ENCODE results near the gene ZNF625.
A peak's percentile ranks its signal among the peaks of the same experiment; 100 is the strongest.

Gene ZNF625

DNA sequence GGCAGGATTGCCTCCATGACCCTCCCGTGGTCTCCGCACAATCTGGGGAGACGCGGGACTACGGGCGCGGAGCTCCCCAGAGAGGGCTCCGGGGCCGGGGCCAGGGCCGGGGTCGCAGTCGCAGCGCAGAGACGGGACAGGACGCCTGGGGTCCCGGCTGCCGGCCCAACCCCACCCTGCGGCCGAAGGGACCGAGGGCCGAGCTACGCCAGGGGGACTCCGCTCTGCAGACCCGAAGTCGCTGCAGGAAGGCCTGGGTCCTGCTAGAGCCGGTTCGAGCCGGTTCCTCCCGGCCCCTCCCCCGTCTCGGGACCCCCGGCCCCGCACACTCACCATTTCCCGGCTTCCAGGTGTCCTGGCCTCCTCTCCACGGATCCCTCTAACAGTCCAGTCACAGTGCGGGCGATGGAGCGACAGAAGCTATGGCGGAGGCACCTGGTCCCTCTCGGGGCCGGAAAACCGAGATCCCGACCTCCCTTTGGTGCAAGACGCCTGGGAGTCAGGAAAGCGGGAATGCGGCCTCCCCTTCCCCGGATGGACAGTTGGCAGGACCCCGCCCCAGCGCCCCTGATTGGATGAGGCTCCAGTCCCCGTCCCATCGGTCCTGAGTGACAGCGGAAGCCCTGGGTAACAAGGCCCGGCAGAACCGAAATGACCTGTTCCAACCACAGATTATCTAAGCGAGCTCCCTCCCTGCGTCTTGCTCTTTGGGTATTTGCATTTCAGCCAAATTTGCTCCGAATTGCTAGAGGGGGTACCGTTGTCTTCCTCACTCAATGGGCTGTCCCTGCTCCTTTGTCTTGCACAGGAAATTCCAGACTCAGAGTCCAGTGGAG, at the start of gene ZNF625:
Gene ZNF625 (minus strand): TSS at position 512 of the 836 bp plus-strand sequence. CDS start 176 bp downstream, at position 336.
- DNase-seq: peak; percentile 91

DNA sequence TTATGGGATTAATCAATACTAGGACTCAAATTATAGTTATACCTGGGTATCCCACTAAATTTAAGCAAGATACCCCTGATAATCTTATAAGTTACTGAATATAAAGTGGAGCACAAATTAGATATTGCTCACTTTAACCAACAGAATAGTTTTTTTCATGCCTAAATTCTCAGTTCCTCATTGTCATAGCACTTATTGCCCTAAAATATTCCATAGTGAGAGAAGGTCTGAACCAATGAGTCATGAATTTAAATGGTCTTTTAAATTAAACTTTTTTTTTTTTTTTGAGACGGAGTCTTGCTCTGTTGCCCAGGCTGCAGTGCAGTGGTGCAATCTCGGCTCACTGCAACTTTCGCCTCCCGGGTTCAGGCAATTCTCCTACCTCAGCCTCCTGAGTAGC, 48.8 kb upstream of the ZNF625 start:
- DNase-seq: no peak

DNA sequence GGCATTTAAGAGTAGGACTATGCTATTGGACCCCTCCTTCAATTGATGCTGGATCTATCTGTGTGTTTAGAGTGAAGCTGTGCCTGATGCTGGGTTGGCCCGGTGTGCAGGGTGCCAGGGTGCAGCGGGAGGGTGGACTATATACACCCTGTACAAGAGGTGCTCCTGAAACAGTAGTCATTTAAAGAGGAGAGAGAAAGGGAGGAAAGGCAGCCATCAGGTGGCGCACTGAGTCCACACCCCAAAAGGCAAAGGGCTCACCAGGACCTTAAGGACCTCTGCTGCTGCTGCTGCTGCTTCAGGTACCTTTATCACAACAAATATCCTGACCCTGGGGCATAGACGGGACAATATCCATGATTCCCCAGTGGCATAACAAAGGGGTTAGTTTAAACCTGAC, 45.7 kb upstream of the ZNF625 start:
- no peak for DNase-seq

DNA sequence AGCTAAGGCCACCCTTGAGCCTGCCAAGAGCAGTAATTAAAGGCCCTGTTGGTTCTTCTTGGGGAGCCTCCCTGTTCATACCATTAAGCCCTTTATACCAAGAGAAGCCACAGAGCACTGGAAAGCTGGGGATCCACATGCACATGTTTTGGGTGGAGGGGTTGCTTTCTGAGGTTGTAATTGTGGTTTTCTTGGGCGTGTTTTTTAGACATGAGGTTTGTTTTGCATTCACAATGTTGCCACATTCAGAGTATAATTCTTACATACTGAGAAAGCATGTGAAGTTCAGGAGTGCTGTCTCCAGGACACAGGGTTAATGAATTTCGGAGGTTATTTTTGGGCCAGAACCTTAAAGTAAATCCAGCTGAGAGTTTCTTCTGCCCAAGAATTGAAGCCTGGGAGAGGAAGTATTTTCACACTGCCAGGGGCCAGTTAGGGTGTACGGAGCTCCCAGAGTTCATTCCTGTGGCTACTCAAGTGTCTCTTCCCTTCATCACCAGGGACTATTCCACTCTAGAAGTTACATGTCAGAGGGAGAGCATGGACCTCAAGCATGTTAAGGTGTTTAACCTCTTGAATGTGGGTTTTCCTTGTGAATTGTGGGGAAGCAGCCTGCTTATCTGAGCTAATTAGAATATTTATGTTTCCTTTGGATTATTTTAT, 43.4 kb upstream of the ZNF625 start:
- no peak for DNase-seq

DNA sequence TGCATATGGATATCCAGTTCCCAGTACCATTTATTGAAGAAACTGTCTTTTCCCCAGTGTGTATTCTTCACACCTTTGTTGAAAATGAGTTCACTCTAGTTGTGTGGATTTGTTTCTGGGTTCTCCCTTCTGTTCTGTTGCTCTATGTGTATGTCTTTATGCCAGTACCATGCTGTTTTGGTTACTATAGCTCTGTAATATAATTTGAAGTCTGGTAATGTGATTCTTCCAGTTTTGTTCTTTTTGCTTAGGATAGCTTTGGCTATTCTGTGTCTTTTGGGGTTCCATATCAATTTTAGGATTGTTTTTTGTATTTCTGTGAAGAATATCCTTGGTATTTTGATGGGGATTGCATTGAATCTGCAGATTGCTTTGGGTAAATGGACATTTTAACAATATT, 41.6 kb upstream of the ZNF625 start:
- DNase-seq: no peak

DNA sequence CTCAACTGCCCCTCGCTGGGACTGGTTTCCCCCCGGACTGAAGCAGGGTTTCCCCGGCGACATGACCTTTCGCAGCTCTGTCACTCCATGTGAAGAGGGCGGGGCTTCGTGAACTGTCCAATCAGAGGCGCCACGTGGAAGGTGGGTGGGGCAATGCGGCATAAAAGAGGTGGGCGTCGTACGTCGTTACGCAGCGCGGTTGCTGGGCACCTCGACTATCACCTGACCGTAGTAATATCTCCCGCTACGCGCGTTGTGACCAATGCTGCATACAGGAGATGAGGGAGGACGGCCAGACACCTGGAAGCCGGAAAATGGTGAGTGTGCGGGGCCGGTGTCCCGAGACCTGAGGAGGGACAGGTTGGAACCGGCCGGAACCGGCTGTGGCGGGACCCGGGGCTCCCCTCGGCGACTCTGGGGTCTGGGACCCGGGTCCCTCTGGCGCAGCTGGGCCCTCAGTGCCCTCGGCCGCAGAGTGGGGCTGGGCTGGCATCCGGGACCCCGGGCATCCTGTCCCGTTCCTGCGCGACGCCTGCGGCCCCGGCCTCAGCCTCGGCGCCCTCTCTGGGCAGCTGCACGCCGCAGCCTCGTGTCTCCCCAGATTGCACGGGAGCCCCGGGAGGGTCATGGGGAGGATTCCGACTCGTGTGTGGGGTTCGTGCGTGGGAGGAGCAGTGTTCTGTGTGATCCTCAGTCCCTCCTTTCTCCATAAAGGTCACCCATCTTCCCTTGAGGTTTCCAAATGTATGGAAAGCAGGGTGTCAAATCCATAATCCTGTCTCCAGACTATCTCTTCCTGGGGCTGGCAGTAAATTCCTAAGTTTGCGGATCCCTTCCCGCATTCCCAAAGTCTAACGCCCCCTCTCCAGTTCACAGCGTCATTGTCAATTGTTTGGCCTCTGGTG, 38.5 kb upstream of the ZNF625 start:
- DNase-seq: no peak

DNA sequence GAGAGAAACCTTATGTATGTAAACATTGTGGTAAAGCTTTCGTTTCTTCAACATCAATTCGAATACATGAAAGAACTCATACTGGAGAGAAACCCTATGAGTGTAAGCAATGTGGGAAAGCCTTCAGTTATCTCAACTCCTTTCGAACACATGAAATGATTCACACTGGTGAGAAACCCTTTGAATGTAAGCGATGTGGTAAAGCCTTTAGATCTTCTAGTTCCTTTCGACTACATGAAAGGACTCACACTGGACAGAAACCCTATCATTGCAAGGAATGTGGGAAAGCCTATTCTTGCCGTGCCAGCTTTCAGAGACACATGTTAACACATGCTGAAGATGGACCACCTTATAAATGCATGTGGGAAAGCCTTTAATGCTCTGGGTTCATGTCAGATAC, 31.1 kb upstream of the ZNF625 start:
- no peak for DNase-seq

DNA sequence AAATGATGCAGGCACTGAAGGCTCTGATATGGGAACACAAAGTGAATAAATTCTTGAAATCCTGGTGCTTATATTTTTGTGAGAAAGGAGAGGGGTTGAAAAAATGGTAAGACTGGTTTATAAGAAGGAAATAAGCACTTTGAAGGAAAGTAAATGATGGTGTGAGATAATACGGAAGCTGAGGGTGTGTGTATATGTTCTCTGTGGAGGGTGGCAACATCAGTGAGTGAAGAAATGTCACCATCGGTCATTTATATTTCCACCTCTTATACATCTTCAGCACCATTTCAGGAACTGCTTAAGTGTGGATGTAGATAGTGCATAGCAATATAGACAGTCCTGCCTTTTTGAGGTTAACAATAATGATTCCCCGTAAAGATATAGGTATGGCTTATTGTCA, 23.8 kb upstream of the ZNF625 start:
- DNase-seq: no peak

DNA sequence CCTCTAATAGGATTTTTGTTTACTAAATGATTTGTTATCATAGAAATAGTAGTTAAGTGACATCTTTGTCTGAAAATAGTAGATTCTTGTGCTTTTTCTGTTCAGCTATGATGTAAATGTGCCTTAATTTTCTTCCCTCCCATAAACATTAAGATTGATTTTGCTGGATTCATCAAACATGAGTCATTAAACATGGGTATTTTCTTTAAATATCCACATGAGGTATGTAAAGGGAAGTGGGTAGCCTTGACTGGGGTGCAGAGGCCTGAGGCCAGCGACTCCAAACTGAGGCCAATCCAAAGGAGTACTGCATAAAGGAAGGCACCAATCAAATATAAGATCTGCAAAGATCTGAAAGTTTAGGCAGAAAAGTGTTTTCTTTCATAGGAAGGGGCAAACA, 10.1 kb upstream of the ZNF625 start:
- no peak for DNase-seq

DNA sequence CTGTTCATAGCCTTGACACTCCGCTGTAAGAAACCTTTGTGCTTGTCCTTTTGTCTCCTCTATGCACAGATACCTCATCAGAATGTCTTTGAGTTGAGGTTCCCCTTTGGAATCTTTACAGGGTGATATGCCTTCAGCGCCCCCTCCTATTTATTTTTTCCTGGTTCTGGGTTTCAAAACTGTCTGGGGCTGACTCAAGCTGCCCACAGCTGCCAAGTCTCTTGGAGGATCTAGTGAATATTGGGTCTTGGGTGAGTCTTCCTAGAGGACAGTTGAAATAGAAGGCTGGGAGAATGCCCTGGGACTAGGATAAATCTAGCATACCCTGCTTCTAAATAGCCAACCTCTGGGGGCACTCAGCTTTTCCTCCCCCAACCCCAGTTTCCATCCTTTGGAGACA, 7.3 kb upstream of the ZNF625 start:
- no peak for DNase-seq

DNA sequence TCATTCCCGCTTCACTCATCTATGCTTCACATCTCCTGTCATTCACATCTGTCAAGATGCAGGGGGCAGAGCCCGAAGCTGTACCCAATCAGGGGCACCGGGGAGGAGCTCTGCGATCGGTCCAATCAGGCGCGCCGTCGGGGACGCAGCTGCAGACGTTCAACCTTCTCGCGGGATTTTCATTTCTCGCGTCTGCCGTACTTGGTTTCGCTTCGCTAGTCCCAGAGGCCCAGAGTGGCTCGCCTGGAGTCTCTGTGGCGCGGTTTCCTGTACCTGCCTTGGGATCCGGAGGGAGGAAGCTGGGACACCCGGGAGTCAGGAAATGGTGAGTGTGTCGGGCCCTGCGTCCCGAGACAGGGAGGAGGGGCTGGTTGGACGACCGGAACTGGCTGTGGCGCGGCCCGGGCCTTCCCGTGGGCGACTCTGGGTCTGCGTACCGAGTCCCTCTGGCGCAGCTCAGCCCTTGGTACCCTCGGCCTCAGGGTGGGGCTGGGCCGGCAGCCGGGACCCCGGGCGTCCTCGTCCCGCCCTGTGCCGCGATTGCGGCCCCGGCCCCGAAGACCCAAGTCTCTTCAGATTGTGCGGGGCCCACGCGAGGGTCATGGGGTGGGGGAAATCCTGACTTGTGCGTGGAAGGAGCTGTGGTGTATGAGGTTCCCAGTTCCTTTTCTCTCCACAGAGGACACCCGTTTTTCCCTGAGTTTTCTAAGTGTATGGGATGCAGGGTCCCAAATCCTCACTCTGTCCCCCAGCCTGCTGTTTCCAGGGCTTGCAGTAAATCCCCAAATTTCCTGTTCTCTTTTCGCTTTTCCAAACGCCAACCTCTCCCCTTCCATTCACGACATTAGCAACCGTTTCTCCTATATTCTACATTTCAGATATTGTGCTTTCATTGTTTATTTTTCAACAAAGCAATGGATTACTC, 6.6 kb upstream of the ZNF625 start, which contains the start of gene ZNF136:
Gene ZNF136 (plus strand): TSS at position 215 of the 925 bp plus-strand sequence. CDS start 108 bp downstream, at position 323.
- DNase-seq: peak; percentile 91

DNA sequence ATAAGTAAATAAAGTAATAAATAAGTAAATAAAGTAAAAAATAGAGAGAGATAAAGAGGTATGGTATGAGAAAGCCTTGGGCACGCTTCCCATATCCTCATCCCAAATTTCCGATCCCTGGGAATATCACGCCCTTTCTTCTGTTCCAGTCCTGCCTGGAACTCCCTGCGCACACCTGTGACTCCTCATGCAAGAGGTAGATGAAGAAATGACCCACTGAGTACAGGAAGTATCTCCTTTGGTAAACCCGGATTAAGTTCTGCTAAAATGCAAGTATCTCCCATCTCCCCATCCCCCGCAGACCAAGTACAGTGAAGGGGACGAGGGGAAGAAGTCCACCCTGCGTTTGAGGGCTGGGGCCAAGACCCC, 6.0 kb upstream of the ZNF625 start:
- DNase-seq: no peak

DNA sequence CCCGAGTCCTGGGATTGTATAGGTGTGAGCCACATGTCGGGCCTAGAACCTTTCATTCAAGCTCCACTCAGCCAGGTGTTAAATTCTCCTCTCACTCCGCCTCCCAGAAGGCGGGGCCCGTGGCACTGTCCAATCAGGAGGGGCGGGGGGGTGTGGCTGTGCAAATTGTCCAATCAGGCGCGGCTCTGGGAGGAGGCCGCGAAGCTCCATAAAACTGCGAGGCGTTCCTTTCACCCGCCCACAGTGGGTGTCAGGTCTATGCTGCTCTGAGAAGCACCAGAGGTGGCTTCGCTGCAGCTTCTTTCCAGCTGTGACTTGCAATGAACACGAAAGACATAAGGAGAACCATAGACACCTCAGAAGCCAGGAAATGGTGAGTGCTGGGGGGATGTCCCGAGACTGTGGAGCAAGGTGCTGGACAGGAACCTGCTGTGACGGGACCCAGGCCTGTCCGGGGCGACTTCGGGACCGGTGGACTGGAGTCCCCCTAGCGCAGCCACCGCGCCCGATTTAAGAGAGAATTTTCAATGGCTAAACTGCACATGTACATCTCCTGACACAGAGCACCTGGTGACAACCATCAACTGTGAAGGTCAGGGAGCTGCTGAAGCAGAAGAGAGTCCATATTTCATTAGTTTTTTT, 3.4 kb upstream of the ZNF625 start:
- no peak for DNase-seq

DNA sequence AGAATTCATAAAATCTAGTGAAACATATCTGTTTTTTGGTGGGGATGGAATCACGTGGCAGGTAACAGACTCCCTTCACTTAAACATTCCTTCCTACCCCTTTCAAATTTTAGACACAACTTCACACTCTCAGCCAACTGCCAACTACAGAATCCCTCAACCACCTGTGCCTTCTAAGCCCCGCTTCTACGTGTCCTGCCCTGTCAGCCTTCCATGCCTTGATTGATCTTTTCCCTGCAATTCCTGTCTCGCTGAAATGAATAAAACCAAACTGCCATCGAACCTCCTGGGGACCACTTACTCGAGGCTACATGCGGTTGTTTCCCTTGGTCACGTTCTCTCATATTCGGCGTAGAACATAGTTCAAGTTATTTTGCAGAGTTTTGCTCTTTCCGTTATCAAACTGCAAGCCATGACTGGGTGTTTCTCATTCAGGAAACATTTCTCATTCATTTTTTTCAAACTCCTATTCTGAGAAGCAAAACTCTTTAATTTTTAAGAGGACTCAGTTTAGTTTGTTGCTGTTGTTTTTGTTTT, 1.1 kb downstream of the ZNF625 start:
- DNase-seq: no peak

DNA sequence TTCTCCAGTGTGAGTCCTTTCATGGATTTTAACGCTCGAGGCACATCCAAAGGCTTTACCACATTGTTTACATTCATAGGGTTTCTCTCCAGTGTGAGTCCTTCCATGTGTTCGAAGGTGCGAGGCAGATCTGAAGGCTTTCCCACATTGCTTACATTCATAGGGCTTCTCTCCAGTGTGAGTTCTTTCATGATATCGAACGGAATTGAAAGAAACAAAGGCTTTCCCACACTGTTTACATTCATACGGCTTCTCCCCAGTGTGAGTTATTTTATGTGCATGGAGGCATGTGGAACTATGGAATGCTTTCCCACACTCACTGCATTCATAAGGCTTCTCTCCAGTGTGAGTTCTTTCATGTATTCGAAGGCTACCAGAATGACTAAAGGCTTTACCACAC, 11.2 kb downstream of the ZNF625 start:
- DNase-seq: no peak

DNA sequence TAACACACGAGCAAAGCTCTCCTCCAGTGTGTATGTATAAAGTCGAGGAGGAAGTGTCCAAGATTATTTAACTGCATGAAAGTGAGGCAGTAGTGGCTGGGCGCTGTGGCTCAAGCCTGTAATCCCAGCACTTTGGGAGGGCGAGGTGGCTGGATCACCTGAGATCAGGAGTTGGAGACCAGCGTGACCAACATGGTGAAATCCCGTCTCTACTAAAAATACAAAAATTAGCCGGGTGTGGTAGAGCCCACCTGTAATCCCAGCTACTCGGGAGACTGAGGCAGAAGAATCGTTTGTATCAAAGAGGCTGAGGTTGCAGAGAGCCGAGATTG, 15.2 kb downstream of the ZNF625 start:
- no peak for DNase-seq

DNA sequence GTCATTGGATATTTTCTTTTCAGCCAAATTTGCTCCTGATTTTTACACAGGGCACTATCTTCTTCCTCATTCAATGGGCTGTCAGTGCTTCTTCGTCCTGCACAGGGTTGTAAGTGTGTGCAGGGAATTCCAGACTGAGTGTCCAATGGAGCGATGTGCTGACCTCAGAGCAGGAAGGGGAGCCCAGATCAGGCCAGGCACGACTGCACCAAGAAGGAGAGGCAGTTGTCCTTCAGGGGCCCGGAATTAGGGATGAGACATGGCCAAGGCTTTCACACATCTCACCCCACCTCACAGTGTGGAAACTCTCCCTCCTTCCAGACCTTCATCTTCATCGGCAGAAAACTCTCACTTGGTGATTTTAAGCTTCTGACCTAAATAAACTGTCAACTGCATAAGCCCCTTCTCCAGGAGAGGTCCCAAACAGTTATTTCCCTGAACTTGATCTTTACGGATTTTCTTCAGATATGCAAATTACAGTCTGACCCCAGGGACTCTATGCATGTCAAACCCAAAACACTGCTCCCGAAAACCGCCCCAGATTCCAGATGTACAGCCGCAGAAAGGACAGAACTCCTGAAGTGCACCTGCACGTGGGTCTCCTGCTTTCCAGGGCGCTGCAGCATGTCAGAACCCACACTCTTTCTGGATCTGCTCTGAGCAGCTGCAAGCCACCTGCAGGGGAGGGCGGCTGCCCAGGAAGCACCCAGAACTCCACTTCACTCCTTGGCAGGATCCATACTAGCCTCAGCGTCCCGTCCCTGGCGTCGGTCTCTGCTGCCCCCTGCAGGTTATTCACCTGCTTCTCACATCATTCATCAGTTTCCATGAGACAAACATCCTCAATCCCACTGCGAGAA, 15.8 kb downstream of the ZNF625 start:
- peak; percentile 76 for DNase-seq

DNA sequence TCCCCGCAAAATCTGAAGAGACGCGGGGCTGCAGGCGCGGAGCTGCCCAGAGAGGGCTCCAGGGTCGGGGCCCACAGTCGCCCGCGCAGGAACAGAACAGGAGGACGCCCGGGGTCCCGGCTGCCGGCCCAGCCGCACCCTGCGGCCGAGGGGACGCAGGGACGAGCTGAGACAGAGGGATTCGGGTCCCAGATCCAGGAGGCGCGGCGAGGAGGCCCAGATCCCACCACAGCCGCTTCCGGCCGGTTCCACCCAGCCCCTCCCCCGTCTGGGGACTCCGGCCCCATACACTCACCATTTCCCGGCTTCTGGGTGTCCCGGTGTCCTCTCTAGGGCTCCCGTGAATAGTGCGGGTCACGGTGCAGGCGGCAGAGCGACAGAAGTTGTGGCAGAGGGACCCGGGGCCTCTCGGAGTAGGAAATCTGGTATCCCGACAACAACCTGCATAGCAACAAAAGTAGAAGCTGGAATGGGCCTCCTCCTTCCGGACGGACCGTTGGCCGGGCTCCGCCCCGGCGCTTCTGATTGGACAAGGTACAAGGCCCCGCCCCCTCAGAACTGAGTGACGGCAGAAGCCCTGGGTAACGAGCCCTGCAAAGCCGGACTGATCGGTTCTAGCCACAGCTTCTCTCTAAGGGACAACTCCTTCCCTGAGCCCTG, 16.5 kb downstream of the ZNF625 start, which contains the start of gene ZNF20:
Gene ZNF20 (minus strand): TSS at position 466 of the 660 bp plus-strand sequence. CDS start 168 bp downstream, at position 298.
- peak; percentile 94 for DNase-seq

DNA sequence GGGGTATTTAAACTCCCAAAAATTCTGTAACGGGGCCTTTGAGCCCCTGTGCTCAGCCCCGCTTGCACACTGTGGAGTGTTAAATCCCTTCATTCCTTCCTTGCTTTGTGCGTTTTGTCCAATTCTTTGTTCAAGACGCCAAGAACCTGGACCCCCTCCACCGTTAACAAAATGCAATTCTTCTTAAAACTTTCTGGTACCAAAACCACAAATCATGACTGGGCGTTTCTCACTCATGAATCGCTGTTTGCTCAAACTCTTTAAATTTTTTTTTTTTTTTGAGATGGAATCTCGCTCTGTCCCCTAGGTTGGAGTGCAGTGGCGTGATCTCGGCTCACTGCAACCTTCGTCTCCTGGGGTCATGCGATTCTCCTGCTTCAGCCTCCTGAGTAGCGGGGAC, 17.3 kb downstream of the ZNF625 start:
- DNase-seq: no peak

All from NCI-H510A treated with DMSO at 0.1 percent for 48 hours (cell line).